ENCODE measurements around the gene TXNL4A. TPM values are rescaled to one million over a fixed set of nuclear protein-coding genes. Genes with fewer than 3 reads are reported as not detected.
"Not testable (repeated sequence)": the region's sequence is repeated elsewhere in the genome, so short reads cannot be mapped to it uniquely, and the experiment has no call there.

TXNL4A gene
- total and polyA plus RNA-seq, 4 donors, result 18.0 to 86.2 (median 32.8) TPM

DNA sequence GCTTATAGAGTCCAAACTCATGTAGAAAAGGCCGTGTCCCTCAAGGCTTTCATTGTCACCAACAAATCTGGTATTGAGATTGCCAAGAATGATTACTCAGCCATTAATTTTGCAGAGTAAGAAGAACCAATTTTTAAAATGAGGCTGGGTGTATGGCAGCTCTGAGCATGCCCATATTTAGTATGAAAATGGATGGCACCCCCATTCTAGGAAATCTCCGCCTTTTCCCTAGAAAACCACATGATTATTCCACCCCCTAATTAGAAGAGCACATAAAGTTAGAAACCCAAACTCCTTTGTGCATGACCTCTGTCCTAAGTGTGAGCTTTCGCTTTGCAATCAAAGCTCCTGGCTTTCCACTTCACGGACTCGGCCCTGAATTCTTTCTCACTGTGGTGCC lies 14.1 kb upstream of the TXNL4A start (continued):
- TF ChIP-seq, protein P1, sequence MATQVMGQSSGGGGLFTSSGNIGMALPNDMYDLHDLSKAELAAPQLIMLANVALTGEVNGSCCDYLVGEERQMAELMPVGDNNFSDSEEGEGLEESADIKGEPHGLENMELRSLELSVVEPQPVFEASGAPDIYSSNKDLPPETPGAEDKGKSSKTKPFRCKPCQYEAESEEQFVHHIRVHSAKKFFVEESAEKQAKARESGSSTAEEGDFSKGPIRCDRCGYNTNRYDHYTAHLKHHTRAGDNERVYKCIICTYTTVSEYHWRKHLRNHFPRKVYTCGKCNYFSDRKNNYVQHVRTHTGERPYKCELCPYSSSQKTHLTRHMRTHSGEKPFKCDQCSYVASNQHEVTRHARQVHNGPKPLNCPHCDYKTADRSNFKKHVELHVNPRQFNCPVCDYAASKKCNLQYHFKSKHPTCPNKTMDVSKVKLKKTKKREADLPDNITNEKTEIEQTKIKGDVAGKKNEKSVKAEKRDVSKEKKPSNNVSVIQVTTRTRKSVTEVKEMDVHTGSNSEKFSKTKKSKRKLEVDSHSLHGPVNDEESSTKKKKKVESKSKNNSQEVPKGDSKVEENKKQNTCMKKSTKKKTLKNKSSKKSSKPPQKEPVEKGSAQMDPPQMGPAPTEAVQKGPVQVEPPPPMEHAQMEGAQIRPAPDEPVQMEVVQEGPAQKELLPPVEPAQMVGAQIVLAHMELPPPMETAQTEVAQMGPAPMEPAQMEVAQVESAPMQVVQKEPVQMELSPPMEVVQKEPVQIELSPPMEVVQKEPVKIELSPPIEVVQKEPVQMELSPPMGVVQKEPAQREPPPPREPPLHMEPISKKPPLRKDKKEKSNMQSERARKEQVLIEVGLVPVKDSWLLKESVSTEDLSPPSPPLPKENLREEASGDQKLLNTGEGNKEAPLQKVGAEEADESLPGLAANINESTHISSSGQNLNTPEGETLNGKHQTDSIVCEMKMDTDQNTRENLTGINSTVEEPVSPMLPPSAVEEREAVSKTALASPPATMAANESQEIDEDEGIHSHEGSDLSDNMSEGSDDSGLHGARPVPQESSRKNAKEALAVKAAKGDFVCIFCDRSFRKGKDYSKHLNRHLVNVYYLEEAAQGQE (IDR thresholded peaks at IDR 0.05), result no peak

DNA sequence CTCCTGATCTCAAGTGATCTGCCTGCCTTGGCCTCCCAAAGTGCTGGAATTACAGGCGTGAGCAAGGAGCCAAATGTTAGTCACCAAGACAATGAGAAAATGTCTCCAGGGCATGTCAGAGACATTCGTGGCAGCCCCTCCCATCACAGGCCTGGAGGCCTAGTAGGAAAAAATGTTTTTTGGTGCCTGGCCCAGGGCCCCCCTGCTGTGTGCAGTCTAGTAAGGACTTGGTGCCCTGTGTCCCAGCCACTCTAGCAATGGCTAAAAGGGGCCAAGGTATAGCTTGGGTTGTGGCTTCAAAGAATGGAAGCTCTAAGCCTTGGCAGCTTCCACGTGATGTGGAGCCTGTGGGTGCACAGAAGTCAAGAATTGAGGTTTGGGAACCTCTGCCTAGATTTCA lies 12.5 kb upstream of the TXNL4A start:
- DNase-seq (ENCODE audit: low spot score), result no peak
- 82% methylated on average over 3 of the region's 3 CpGs for WGBS
- no peak overlapping the region for H3K27ac ChIP-seq (ENCODE audit: low read depth in 1 of 2, low read length in 2 of 2)
- H3K9ac ChIP-seq (ENCODE audit: low read depth in 1 of 2, low read length in 2 of 2), result no peak overlapping the region
- no peaks in the 10 kb centered on the region for H3K27me3 ChIP-seq (ENCODE audit: control insufficient read depth in 4 of 4, insufficient read depth in 4 of 4, low read length in 3 of 4)
- no peak overlapping the region for H3K4me3 ChIP-seq (ENCODE audit: low read depth in 1 of 3, low read length in 3 of 3)
- H3K9me3 ChIP-seq (ENCODE audit: control insufficient read depth in 4 of 4, low read length in 3 of 4), result no peaks in the 10 kb centered on the region
- no peaks in the 10 kb centered on the region for H3K36me3 ChIP-seq (ENCODE audit: control insufficient read depth in 4 of 4, insufficient read depth in 3 of 4, low read depth in 1 of 4, low read length in 3 of 4)
- TF ChIP-seq HNF4G (IDR thresholded peaks at IDR 0.05), result no peak
- TF ChIP-seq FOXA1 (IDR thresholded peaks at IDR 0.05), result no peak
- no peak for TF ChIP-seq EGR1 (IDR thresholded peaks at IDR 0.05; ENCODE audit: low read depth in 2 of 2)
- no peak for TF ChIP-seq RAD21 (IDR thresholded peaks at IDR 0.05)
- no peak for TF ChIP-seq RXRA (IDR thresholded peaks at IDR 0.05)
- no peak for TF ChIP-seq TAF1 (conservative IDR thresholded peaks at IDR 0.05)
- TF ChIP-seq, protein P2, sequence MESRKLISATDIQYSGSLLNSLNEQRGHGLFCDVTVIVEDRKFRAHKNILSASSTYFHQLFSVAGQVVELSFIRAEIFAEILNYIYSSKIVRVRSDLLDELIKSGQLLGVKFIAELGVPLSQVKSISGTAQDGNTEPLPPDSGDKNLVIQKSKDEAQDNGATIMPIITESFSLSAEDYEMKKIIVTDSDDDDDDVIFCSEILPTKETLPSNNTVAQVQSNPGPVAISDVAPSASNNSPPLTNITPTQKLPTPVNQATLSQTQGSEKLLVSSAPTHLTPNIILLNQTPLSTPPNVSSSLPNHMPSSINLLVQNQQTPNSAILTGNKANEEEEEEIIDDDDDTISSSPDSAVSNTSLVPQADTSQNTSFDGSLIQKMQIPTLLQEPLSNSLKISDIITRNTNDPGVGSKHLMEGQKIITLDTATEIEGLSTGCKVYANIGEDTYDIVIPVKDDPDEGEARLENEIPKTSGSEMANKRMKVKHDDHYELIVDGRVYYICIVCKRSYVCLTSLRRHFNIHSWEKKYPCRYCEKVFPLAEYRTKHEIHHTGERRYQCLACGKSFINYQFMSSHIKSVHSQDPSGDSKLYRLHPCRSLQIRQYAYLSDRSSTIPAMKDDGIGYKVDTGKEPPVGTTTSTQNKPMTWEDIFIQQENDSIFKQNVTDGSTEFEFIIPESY (IDR thresholded peaks at IDR 0.05), result no peak
- TF ChIP-seq, protein P3, sequence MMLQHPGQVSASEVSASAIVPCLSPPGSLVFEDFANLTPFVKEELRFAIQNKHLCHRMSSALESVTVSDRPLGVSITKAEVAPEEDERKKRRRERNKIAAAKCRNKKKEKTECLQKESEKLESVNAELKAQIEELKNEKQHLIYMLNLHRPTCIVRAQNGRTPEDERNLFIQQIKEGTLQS (IDR thresholded peaks at IDR 0.05), result no peak
- no peak for TF ChIP-seq NR2F2 (IDR thresholded peaks at IDR 0.05)
- TF ChIP-seq, protein P1 (IDR thresholded peaks at IDR 0.05), result no peak
- no peak for TF ChIP-seq SP1 (IDR thresholded peaks at IDR 0.05)
- no peak for TF ChIP-seq YY1 (IDR thresholded peaks at IDR 0.05)
- TF ChIP-seq, protein P4, sequence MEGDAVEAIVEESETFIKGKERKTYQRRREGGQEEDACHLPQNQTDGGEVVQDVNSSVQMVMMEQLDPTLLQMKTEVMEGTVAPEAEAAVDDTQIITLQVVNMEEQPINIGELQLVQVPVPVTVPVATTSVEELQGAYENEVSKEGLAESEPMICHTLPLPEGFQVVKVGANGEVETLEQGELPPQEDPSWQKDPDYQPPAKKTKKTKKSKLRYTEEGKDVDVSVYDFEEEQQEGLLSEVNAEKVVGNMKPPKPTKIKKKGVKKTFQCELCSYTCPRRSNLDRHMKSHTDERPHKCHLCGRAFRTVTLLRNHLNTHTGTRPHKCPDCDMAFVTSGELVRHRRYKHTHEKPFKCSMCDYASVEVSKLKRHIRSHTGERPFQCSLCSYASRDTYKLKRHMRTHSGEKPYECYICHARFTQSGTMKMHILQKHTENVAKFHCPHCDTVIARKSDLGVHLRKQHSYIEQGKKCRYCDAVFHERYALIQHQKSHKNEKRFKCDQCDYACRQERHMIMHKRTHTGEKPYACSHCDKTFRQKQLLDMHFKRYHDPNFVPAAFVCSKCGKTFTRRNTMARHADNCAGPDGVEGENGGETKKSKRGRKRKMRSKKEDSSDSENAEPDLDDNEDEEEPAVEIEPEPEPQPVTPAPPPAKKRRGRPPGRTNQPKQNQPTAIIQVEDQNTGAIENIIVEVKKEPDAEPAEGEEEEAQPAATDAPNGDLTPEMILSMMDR (IDR thresholded peaks at IDR 0.05; ENCODE audit: low read depth, low read length, missing input control), result no peak
- TF ChIP-seq HNF4A (conservative IDR thresholded peaks at IDR 0.05), result no peak
- no peak for TF ChIP-seq JUND (IDR thresholded peaks at IDR 0.05)
- no peaks in the 10 kb centered on the region for H3K4me1 ChIP-seq (ENCODE audit: control insufficient read depth in 4 of 4, insufficient read depth in 4 of 4, low read length in 3 of 4)

DNA sequence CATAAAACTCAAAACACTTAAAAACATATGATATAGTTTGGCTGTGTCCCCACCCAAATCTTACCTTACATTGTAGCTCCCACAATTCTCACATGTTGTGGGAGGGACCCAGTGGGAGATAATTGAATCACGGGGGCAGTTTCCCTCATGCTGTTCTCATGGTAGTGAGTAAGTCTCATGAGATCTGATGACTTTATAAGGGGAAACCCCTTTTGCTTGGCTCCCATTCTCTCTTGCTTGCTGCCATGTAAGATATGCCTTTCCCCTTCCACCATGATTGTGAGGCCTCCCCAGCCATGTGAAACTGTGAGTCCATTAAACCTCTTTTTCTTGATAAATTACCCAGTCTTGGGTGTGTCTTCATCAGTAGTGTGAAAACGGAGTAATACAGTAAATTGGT lies 11.3 kb upstream of the TXNL4A start:
- H3K9ac ChIP-seq (ENCODE audit: low read depth in 1 of 2, low read length in 2 of 2); H3K9me3 ChIP-seq (ENCODE audit: control insufficient read depth in 4 of 4, low read length in 3 of 4); H3K4me1 ChIP-seq (ENCODE audit: control insufficient read depth in 4 of 4, insufficient read depth in 4 of 4, low read length in 3 of 4); H3K36me3 ChIP-seq (ENCODE audit: control insufficient read depth in 4 of 4, insufficient read depth in 3 of 4, low read depth in 1 of 4, low read length in 3 of 4); H3K27me3 ChIP-seq (ENCODE audit: control insufficient read depth in 4 of 4, insufficient read depth in 4 of 4, low read length in 3 of 4); DNase-seq (ENCODE audit: low spot score); H3K4me3 ChIP-seq (ENCODE audit: low read depth in 1 of 3, low read length in 3 of 3); H3K27ac ChIP-seq (ENCODE audit: low read depth in 1 of 2, low read length in 2 of 2): not testable (repeated sequence)
- 84% methylated on average over 2 of the region's 2 CpGs for WGBS

Data from liver (tissue), 9 donors.